Erythroblast (primary cell): ENCODE data around the gene ZNF440.

Source experiments
- GATA1 ChIP-seq: IDR thresholded peaks from 2 replicates; pipeline ENCODE4 v1.6.1; 2011; ENCODE audit warnings: low read depth, mild to moderate bottlenecking, control low read depth, low read length, moderate library complexity
- POLR2A ChIP-seq: IDR thresholded peaks from 2 replicates; pipeline ENCODE4 v1.6.1; 2011; ENCODE audit warnings: mild to moderate bottlenecking, low read length

- TF ChIP-seq POLR2A (no peak), GATA1 (no peak)
Measured at GRCh38 chr19:11813703-11814028, 407 bp upstream of the ZNF440 start.
